GM12801 (cell line): ENCODE data around the gene LILRB3.

Experiments used
- CTCF ChIP-seq: IDR thresholded peaks from one replicate; pipeline ENCODE4 v1.5.1; 2011; ENCODE audit warnings: control low read depth; ENCODE audit not compliant: insufficient read length; ENCODE audit errors: extremely low read depth

LILRB3 gene

GRCh38 chr19:54256250-54257115, 33.7 kb upstream of the LILRB3 start:
- no peak for TF ChIP-seq CTCF

GRCh38 chr19:54255105-54255775, 32.4 kb upstream of the LILRB3 start:
- no peak for TF ChIP-seq CTCF

GRCh38 chr19:54254195-54254906, 31.5 kb upstream of the LILRB3 start:
- no peak for TF ChIP-seq CTCF

- no peak for TF ChIP-seq CTCF
Measured at GRCh38 chr19:54253331-54254194, 30.8 kb upstream of the LILRB3 start.

GRCh38 chr19:54252845-54253244, 30.0 kb upstream of the LILRB3 start:
- TF ChIP-seq CTCF = no peak

- no peak for TF ChIP-seq CTCF
Measured at GRCh38 chr19:54252243-54252642, 29.4 kb upstream of the LILRB3 start.
